ENCODE measurements around the gene CISD2. TPM values are rescaled to one million over a fixed set of nuclear protein-coding genes. Genes with fewer than 3 reads are reported as not detected.
"Not testable (repeated sequence)": the region's sequence is repeated elsewhere in the genome, so short reads cannot be mapped to it uniquely, and the experiment has no call there.

CISD2 gene
- total RNA-seq, 1 donor from 2014 or later: 38.3 TPM

DNA sequence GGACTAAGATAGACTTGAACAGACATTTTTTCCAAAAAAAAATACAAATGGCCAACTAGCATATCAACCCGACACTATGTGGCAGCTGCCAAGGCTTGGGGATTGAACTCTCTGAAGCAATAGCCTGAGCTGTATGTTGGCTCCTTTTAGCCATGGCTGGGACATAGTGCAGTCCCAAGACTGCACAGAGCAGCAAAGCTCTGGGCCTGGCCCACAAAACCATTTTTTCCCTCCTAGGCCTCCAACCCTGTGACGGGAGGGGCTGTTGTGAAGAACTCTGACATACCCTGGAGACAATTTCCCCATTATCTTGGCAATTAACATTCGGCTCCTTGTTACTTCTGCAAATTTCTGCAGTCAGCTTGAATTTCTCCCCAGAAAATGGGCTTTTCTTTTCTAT, 50.1 kb downstream of the CISD2 start:
- DNase-seq (ENCODE audit: low read depth, low spot score): no peak

DNA sequence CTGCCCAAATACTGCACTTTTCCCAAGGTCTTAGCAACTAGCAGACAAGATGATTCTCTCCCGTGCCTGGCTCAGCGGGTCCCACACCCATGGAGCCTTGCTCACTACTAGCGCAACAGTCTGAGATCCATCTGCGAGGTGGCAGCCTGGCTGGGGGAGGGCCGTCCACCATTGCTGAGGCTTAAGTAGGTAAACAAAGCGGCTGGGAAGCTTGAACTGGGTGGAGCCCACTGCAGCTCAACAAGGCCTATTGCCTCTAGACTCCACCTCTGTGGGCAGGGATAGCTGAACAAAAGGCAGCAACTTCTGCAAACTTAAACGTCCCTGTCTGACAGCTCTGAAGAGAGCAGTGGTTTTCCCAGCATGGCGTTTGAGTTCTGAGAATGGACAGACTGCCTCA, 50.9 kb downstream of the CISD2 start:
- not testable (repeated sequence) for DNase-seq (ENCODE audit: low read depth, low spot score)

DNA sequence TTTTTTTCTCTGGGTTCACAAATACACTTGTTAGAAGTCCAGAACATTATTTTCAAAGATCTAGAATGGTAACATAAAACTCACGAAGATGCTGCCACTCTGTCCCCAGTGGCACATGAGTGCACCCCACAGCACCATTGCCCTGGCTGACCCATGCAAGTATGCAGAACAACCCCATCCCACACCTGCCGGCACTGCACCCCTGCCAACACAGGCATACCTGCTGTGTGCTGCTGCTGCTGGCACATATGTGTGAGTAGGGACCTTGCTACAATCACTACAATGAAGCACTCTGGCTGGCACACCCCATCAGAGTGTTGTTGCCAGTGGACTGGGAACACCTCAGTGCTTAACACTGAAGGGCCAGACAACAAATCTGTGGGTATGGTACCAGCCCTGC, 66.9 kb downstream of the CISD2 start:
- no peak for DNase-seq (ENCODE audit: low read depth, low spot score)

DNA sequence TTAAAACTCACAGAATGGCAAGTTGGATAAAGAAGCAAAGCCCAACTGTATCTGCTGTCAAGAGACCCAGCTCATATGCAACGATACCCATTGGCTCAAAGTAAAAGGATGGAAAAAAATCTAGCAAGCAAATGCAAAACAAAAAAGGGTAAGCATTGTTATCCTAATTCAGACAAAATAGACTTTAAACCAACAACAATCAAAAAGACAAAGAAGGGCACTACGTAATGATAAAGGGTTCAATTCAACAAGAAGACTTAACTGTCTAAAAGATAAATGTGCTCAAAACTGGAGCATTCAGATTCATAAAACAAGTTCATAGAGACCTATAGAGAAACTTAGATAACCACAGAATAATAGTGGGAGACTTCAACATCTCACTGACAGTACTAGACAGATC, 69.3 kb downstream of the CISD2 start:
- DNase-seq (ENCODE audit: low read depth, low spot score): not testable (repeated sequence)

Other genes with a start within 250 kb of the CISD2 start
- 10.9 and 13.7 TPM in 2 replicates for gene MANBA, start 108.0 kb upstream of the CISD2 start, total RNA-seq
- 423 and 466 TPM in 2 replicates for gene UBE2D3, start 41.4 kb upstream of the CISD2 start, total RNA-seq
- gene SLC9B1, start 150.7 kb downstream of the CISD2 start, total RNA-seq: 0.59 and 0.67 TPM in 2 replicates
- gene SLC9B2, start 207.8 kb downstream of the CISD2 start, total RNA-seq: 19.8 and 22.7 TPM in 2 replicates
- gene BDH2, start 230.8 kb downstream of the CISD2 start, total RNA-seq: 33.4 and 34.2 TPM in 2 replicates